ENCODE data around the gene UMODL1.

Gene UMODL1

GRCh38 chr21:42151948-42152220 lies 80.8 kb downstream of the UMODL1 start:
- in situ Hi-C loops (cut with HindIII; ENCODE audit: low pct_ligation_motif_present, low sequenced_read_pairs): no loop called here
- no peak overlapping the region for H3K27ac ChIP-seq
- DNase-seq: no peak
- peaks cover 11% of the 10 kb centered on the region for H3K27me3 ChIP-seq (replicated peaks)
- no peaks in the 10 kb centered on the region for H3K36me3 ChIP-seq (replicated peaks)
- no peak for TF ChIP-seq CTCF (IDR thresholded peaks at IDR 0.05; ENCODE audit: low read depth, low read length, missing control alignments)
- no peak overlapping the region for H3K4me3 ChIP-seq (ENCODE audit: low read depth, low read length)

DNA sequence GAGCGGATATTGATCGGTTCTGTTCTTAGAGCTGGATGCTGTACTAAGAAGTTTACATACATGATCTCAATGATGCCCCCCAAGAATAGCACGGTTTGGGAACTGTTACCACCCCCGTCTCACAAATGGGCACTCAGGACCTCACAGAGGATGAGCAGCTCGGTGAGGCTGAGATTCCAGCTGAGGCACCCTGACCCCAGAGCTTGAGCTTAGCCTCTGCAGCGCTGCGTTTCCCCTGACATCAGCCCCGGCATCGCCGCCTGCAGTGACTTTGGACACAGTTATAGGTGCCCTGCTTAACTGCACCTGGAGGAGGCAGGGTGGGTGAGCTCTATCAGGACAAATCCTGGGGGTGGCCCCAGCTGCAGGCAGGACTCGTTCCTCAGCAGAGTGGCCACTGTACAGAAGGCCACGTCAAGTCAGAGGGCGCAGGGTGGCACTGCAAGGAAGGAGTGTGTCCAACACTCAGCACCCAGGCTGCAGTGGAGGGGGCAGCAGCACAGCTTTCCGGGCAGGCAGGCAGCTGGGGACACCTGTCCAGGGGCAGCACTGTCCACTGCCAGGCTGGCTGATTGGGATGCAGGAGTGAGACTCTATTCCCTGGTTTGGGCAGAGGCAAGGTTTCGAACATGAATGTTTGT lies 82.0 kb downstream of the UMODL1 start:
- Histone ChIP-seq H3K27me3 (replicated peaks) (peaks cover 16% of the 10 kb centered on the region), H3K4me3 (ENCODE audit: low read depth, low read length) (no peak overlapping the region), H3K27ac (no peak overlapping the region), H3K36me3 (replicated peaks) (no peaks in the 10 kb centered on the region)
- DNase-seq: no peak
- in situ Hi-C loops (cut with HindIII; ENCODE audit: low pct_ligation_motif_present, low sequenced_read_pairs): no loop called here
- TF ChIP-seq CTCF (IDR thresholded peaks at IDR 0.05; ENCODE audit: low read depth, low read length, missing control alignments): no peak

DNA sequence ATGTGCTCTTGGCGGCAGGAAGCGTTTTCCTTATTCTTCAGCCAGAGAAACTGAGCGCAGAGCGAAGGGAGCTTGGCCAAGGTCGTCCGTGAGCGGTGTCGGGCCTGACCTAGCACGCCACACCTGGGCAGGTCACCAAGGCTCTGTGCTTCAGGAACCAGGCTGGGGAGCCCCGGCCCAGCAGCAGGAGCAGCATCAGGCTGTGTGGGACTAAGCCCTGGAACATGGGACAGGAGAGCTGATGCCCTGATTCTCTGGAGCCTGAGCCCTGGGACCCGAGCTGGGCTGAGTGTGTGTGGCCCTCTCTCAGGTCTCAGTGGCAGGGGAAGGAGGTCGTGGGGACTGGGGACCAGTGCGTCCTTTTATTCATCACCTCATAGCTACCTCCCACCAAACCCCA lies 82.6 kb downstream of the UMODL1 start:
- no peak for TF ChIP-seq CTCF (IDR thresholded peaks at IDR 0.05; ENCODE audit: low read depth, low read length, missing control alignments)
- DNase-seq: no peak
- in situ Hi-C loops (cut with HindIII; ENCODE audit: low pct_ligation_motif_present, low sequenced_read_pairs): no loop called here
- Histone ChIP-seq H3K27ac (no peak overlapping the region), H3K4me3 (ENCODE audit: low read depth, low read length) (no peak overlapping the region), H3K27me3 (replicated peaks) (peaks cover 16% of the 10 kb centered on the region), H3K36me3 (replicated peaks) (no peaks in the 10 kb centered on the region)

DNA sequence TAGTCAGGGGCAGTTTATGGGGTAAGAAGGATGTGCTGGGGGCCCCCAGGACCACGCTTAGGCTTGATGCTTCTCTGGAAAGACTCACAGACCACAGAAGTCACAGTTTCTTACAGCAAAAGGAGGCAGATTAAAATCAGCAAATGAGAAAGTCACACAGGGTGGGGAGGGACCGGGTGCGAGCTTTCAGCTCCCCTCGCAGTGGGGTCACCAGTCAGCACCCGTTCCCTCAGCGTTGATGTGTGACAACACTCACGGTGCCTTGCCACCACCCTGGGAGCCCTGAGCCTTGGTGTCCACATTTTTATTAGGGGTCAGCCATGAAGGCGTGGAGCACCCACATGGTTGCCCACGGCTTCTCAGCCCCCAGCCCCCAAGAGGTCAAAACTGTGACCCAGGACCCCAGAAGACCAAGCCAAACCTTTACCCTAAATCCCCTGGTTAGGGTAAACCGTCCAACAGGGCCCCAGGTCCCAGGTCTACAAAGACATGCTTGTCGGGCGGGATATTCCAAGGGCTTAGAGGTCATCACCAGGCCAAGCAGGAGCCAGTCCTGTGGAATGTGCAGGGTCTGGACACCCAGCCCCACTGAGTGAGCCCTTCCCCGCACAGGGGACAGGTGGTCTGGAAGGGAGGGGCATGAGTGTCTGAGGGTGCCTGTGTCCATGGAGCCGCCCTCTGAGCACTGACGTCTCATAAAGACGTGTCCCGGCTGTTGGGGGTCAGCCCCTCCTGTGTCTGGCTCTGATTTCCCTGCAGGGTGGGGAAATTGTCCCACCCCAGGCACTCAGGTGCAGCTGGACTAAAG lies 83.3 kb downstream of the UMODL1 start:
- H3K4me3 ChIP-seq (ENCODE audit: low read depth, low read length): no peak overlapping the region
- no peak for TF ChIP-seq CTCF (IDR thresholded peaks at IDR 0.05; ENCODE audit: low read depth, low read length, missing control alignments)
- in situ Hi-C loops (cut with HindIII; ENCODE audit: low pct_ligation_motif_present, low sequenced_read_pairs): no loop called here
- peaks cover 16% of the 10 kb centered on the region for H3K27me3 ChIP-seq (replicated peaks)
- no peaks in the 10 kb centered on the region for H3K36me3 ChIP-seq (replicated peaks)
- DNase-seq: no peak
- H3K27ac ChIP-seq: no peak overlapping the region

GRCh38 chr21:42155045-42155855 lies 84.1 kb downstream of the UMODL1 start:
- peaks cover 16% of the 10 kb centered on the region for H3K27me3 ChIP-seq (replicated peaks)
- H3K36me3 ChIP-seq (replicated peaks): no peaks in the 10 kb centered on the region
- no peak overlapping the region for H3K27ac ChIP-seq
- TF ChIP-seq CTCF (IDR thresholded peaks at IDR 0.05; ENCODE audit: low read depth, low read length, missing control alignments): no peak
- no peak overlapping the region for H3K4me3 ChIP-seq (ENCODE audit: low read depth, low read length)
- no peak for DNase-seq
- in situ Hi-C loops (cut with HindIII; ENCODE audit: low pct_ligation_motif_present, low sequenced_read_pairs): no loop called here
